SK-N-SH (cell line): Measurements from ENCODE around the gene TTC7B.

Experiments
- CHD2 ChIP-seq: fragments of 150-350 bp; IDR thresholded peaks from 2 replicates; pipeline ENCODE4 v1.6.1; 2018; ENCODE audit warnings: low read length; ENCODE audit not compliant: partially characterized antibody
- EP300 ChIP-seq, 2 experiments: IDR thresholded peaks; 2 replicates each; pipeline versions ENCODE4 v1.4.0 to v1.6.1; 2012; ENCODE audit warnings: borderline replicate concordance in 1 of 2, low read depth in 1 of 2, low read length in 1 of 2
- EZH2phosphoT487 ChIP-seq: fragments of 200-600 bp; sonication (generic); IDR thresholded peaks from 2 replicates; pipeline ENCODE4 v1.6.1; 2017; ENCODE audit warnings: low read depth, mixed run types, mild to moderate bottlenecking, antibody characterized with exemption, moderate library complexity, borderline replicate concordance
- FOXM1 ChIP-seq: IDR thresholded peaks from 2 replicates; pipeline ENCODE4 v1.4.0; 2012; ENCODE audit warnings: low read depth, mild to moderate bottlenecking
- GABPA ChIP-seq: IDR thresholded peaks from 2 replicates; pipeline ENCODE4 v1.4.0; 2012; ENCODE audit warnings: low read depth, mild to moderate bottlenecking
- NRF1 ChIP-seq: IDR thresholded peaks from 2 replicates; pipeline ENCODE4 v1.6.1; 2012; ENCODE audit warnings: low read depth, mild to moderate bottlenecking, low read length
- POLR2AphosphoS5 ChIP-seq: IDR thresholded peaks from 2 replicates; pipeline ENCODE4 v1.6.1; 2012; ENCODE audit warnings: low read depth, low read length
- RAD21 ChIP-seq: IDR thresholded peaks from 2 replicates; pipeline ENCODE4 v1.6.1; 2012; ENCODE audit warnings: mild to moderate bottlenecking, low read length
- TF ChIP-seq, protein P1 (sequence below): fragments of 200-600 bp; sonication (generic); IDR thresholded peaks from 2 replicates; pipeline ENCODE4 v1.6.1; 2017; ENCODE audit warnings: antibody characterized with exemption, mild to moderate bottlenecking, moderate library complexity
- TF ChIP-seq, protein P2 (sequence below): IDR thresholded peaks from 2 replicates; pipeline ENCODE4 v1.4.0; 2012; ENCODE audit warnings: low read depth

DNA sequence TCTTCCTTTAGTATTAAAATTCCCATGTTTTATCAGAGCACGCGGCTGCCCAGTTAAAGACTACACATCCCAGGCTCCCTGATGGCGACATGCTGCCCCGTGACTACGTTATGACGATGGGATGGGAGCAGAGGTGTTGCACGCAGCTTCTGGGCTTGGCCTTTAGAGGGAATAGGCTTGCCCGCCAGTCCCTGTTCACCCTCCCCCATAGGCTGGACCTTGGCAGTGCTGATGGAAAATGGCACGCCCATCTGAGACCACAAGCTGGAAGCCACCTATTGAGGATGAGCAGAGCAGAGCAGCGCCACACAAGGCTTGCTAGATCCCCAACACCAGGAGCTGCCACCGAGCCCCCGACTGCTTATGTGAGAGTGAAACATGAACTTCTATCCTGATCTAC is 24.7 kb downstream of the TTC7B start:
- TF ChIP-seq, protein P1, sequence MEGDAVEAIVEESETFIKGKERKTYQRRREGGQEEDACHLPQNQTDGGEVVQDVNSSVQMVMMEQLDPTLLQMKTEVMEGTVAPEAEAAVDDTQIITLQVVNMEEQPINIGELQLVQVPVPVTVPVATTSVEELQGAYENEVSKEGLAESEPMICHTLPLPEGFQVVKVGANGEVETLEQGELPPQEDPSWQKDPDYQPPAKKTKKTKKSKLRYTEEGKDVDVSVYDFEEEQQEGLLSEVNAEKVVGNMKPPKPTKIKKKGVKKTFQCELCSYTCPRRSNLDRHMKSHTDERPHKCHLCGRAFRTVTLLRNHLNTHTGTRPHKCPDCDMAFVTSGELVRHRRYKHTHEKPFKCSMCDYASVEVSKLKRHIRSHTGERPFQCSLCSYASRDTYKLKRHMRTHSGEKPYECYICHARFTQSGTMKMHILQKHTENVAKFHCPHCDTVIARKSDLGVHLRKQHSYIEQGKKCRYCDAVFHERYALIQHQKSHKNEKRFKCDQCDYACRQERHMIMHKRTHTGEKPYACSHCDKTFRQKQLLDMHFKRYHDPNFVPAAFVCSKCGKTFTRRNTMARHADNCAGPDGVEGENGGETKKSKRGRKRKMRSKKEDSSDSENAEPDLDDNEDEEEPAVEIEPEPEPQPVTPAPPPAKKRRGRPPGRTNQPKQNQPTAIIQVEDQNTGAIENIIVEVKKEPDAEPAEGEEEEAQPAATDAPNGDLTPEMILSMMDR, result no peak
- TF ChIP-seq, protein P2, sequence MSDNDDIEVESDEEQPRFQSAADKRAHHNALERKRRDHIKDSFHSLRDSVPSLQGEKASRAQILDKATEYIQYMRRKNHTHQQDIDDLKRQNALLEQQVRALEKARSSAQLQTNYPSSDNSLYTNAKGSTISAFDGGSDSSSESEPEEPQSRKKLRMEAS, result no peak
- TF ChIP-seq CHD2 (no peak), GABPA (no peak), NRF1 (no peak), EZH2phosphoT487 (no peak), FOXM1 (no peak), EP300 (IDR thresholded peaks at IDR 0.05; ENCODE audit: borderline replicate concordance in 1 of 2, low read depth in 1 of 2, low read length in 1 of 2) (no peak), POLR2AphosphoS5 (no peak), RAD21 (no peak)
